IMR-90 (cell line): ENCODE results near the gene HDGF. TPM values are rescaled to one million over a fixed set of nuclear protein-coding genes. Genes with fewer than 3 reads are reported as not detected.

Experiments
- ATAC-seq: fragments of 200-7000 bp; cut with Tn5 transposase; 2 replicates; pipeline ENCODE4 v1.9.1; 2020; ENCODE audit warnings: low read depth, mild to moderate bottlenecking, moderate library complexity
- BruUV-seq: library from RNA; stranded (reverse); fragments of 400-500 nt; replicated peaks from 2 replicates; lab custom pipeline; 2021; lab: Mats Ljungman, UMichigan
- CTCF ChIA-PET: fragments of 300-600 bp; formaldehyde crosslinking; extraction: SDS; loops from one replicate; lab custom pipeline; 2021; ENCODE audit warnings: antibody characterized with exemption; lab: Yijun Ruan, JAX
- POLR2A ChIA-PET: fragments of 300-600 bp; sonication (Branson Sonifier 250); formaldehyde crosslinking; loops from one replicate; lab custom pipeline; 2022; ENCODE audit warnings: antibody characterized with exemption; ENCODE audit not compliant: unreplicated experiment; lab: Charles Lee
- DNase-seq: peaks from one replicate; pipeline ENCODE4 v3.0.0; 2013
- H2AFZ ChIP-seq: replicated peaks from 2 replicates; pipeline ENCODE3; 2013; ENCODE audit warnings: low read length, mild to moderate bottlenecking; ENCODE audit not compliant: poor library complexity
- H2AK5ac ChIP-seq: 2 replicates; pipeline ENCODE4 v1.6.1; 2013; ENCODE audit warnings: low read depth, low read length, inconsistent platforms
- H2AK9ac ChIP-seq: replicated peaks from 2 replicates; pipeline ENCODE3; 2013; ENCODE audit warnings: mild to moderate bottlenecking, low read depth, low read length, moderate library complexity; ENCODE audit not compliant: poor library complexity
- H2BK120ac ChIP-seq: 2 replicates; pipeline ENCODE4 v1.6.1; 2013; ENCODE audit warnings: low read depth, low read length, inconsistent platforms
- H2BK15ac ChIP-seq: 3 replicates; pipeline ENCODE4 v1.6.1; 2013; ENCODE audit warnings: low read depth, low read length, inconsistent platforms
- H2BK20ac ChIP-seq: 2 replicates; pipeline ENCODE4 v1.6.1; 2013; ENCODE audit warnings: low read depth, mild to moderate bottlenecking, inconsistent platforms, low read length, moderate library complexity
- H2BK5ac ChIP-seq: 2 replicates; pipeline ENCODE4 v1.6.1; 2013; ENCODE audit warnings: mild to moderate bottlenecking, low read depth, low read length, inconsistent platforms; ENCODE audit not compliant: poor library complexity, severe bottlenecking
- H3K14ac ChIP-seq: replicated peaks from 2 replicates; pipeline ENCODE4 v1.6.1; 2013; ENCODE audit warnings: low read depth, low read length, inconsistent platforms
- H3K18ac ChIP-seq: 2 replicates; pipeline ENCODE4 v1.6.1; 2013; ENCODE audit warnings: low read depth, low read length, control low read depth
- H3K23ac ChIP-seq: 2 replicates; pipeline ENCODE4 v1.6.1; 2013; ENCODE audit warnings: low read depth, low read length, inconsistent platforms
- H3K27ac ChIP-seq: 2 replicates; pipeline ENCODE4 v1.5.1; 2013; ENCODE audit warnings: mild to moderate bottlenecking, control low read depth, low read length; ENCODE audit not compliant: insufficient read depth
- H3K27me3 ChIP-seq: 2 replicates; pipeline ENCODE4 v1.6.1; 2013; ENCODE audit warnings: low read length; ENCODE audit not compliant: control insufficient read depth, insufficient read depth
- H3K36me3 ChIP-seq: 2 replicates; pipeline ENCODE4 v1.6.1; 2013; ENCODE audit warnings: low read length, mixed read lengths; ENCODE audit not compliant: control insufficient read depth, insufficient read depth
- H3K4ac ChIP-seq: 2 replicates; pipeline ENCODE4 v1.6.1; 2013; ENCODE audit warnings: low read depth, low read length, inconsistent platforms
- H3K4me1 ChIP-seq: 2 replicates; pipeline ENCODE4 v1.6.1; 2013; ENCODE audit warnings: low read length, mixed read lengths; ENCODE audit not compliant: control insufficient read depth, insufficient read depth
- H3K4me2 ChIP-seq: 2 replicates; pipeline ENCODE4 v1.6.1; 2013; ENCODE audit warnings: low read depth, mild to moderate bottlenecking, control low read depth, low read length, moderate library complexity
- H3K4me3 ChIP-seq: 2 replicates; pipeline ENCODE4 v1.5.1; 2013; ENCODE audit warnings: low read depth, mild to moderate bottlenecking, control low read depth, low read length, moderate library complexity; ENCODE audit not compliant: insufficient read depth
- H3K56ac ChIP-seq: 2 replicates; pipeline ENCODE4 v1.6.1; 2013; ENCODE audit warnings: low read length, inconsistent platforms; ENCODE audit not compliant: insufficient read depth; ENCODE audit errors: extremely low read depth
- H3K79me1 ChIP-seq, 2 experiments: 2 replicates each; pipeline ENCODE4 v1.6.1; 2013; ENCODE audit warnings: low read length in 2 of 2, inconsistent platforms in 1 of 2, low read depth in 1 of 2
- H3K9ac ChIP-seq: 2 replicates; pipeline ENCODE4 v1.6.1; 2013; ENCODE audit warnings: low read depth, low read length, control low read depth
- H3K9me1 ChIP-seq: 2 replicates; pipeline ENCODE4 v1.6.1; 2013; ENCODE audit warnings: low read length, inconsistent platforms; ENCODE audit not compliant: insufficient read depth
- H3K9me3 ChIP-seq: 2 replicates; pipeline ENCODE4 v1.6.1; 2013; ENCODE audit warnings: low read length; ENCODE audit not compliant: control insufficient read depth, insufficient read depth
- H4K20me1 ChIP-seq: 2 replicates; pipeline ENCODE4 v1.6.1; 2013; ENCODE audit warnings: low read length, inconsistent platforms; ENCODE audit not compliant: insufficient read depth
- H4K5ac ChIP-seq: 2 replicates; pipeline ENCODE4 v1.6.1; 2013; ENCODE audit warnings: mild to moderate bottlenecking, low read depth, low read length, control low read depth
- H4K8ac ChIP-seq, 2 experiments: 2 replicates each; pipeline ENCODE4 v1.6.1; 2013; ENCODE audit warnings: low read depth in 2 of 2, low read length in 2 of 2, control low read depth in 1 of 2, inconsistent platforms in 1 of 2
- H4K91ac ChIP-seq: 2 replicates; pipeline ENCODE4 v1.6.1; 2013; ENCODE audit warnings: low read depth, low read length, inconsistent platforms; ENCODE audit not compliant: insufficient read depth
- MXI1 ChIP-seq: IDR thresholded peaks from 2 replicates; pipeline ENCODE4 v1.6.1; 2012; ENCODE audit warnings: low read depth, mild to moderate bottlenecking, low read length, moderate library complexity, borderline replicate concordance
- WGBS, 2 experiments: methylation state at CpG; one replicate each; pipeline versions ENCODE4 v1.1.5 to v1.1.7; 2013; ENCODE audit warnings: missing lambda C conversion rate in 2 of 2; ENCODE audit not compliant: insufficient read length in 1 of 2; ENCODE audit errors: extremely low coverage in 2 of 2; 5-methylcytosine and 5-hydroxymethylcytosine counted together
- dilution Hi-C: fragments of 300-500 bp; cut with HindIII; formaldehyde crosslinking; loops from one replicate; pipeline ENCODE4 v1.14.3; 2018; ENCODE audit warnings: low sequenced_read_pairs; ENCODE audit not compliant: unreplicated experiment
- in situ Hi-C: fragments of 300-500 bp; cut with MboI; formaldehyde crosslinking; loops from 3 replicates; pipeline ENCODE4 v1.14.3; 2019; ENCODE audit warnings: low sequenced_read_pairs, inconsistent platforms, mixed read lengths
- intact Hi-C: fragments of 100-400 bp; cut with micrococcal nuclease; formaldehyde crosslinking; loops from 2 replicates; pipeline ENCODE4 v1.10.0; 2022
- polyA plus RNA-seq, 3 experiments: library from polyadenylated mRNA; depleted of rRNA; stranded (reverse); fragments of >200 nt; gene quantifications; 2 replicates each; pipeline ENCODE4 v1.2.3, GENCODE V29; 2012; ENCODE audit warnings: low replicate concordance in 1 of 3
- total RNA-seq: library from RNA; depleted of rRNA; stranded (reverse); fragments of >200 nt; gene quantifications from 2 replicates; pipeline ENCODE4 v1.2.3, GENCODE V29; 2012

HDGF gene
- total and polyA plus RNA-seq, 2 of the 4 experiments (the other 2 are of a cell fraction) = 94.6 to 123 TPM

GRCh38 chr1:156694690-156694962, 56.8 kb downstream of the HDGF start:
- H2BK20ac ChIP-seq = no peak overlapping the region
- no peak overlapping the region for H2AK5ac ChIP-seq
- no peak overlapping the region for H2AK9ac ChIP-seq
- H3K4me1 ChIP-seq = peaks cover 6% of the 10 kb centered on the region; the same call in 1 of the 2 replicates
- H3K27ac ChIP-seq = no peak overlapping the region
- ChIA-PET POLR2A (no interaction called here), CTCF (interaction anchor here (1.8 kb wide), 1 partner anchor 32 kb away, joined by 5 read pairs; no protein-coding TSS in a partner anchor)
- H3K79me1 ChIP-seq = no peaks in the 10 kb centered on the region
- no peak overlapping the region for H3K18ac ChIP-seq
- H3K9ac ChIP-seq = no peak overlapping the region
- no CpG with 5 or more reads among the region's 5 CpGs for WGBS, 2 experiments
- H3K9me1 ChIP-seq = no peaks in the 10 kb centered on the region
- H2BK15ac ChIP-seq = no peak overlapping the region
- intact Hi-C loops = loop anchor here (1.0 kb wide), 1 partner anchor 167 kb away; no protein-coding TSS in a partner anchor
- H3K9me3 ChIP-seq = no peaks in the 10 kb centered on the region
- dilution Hi-C loops = no loop called here
- no peak overlapping the region for H4K5ac ChIP-seq
- DNase-seq (no peak), ATAC-seq (no peak)
- no peak overlapping the region for H4K91ac ChIP-seq
- no TSS peak for BruUV-seq
- H2BK5ac ChIP-seq = no peak overlapping the region
- in situ Hi-C loops = loop anchor here (10.0 kb wide), 1 partner anchor 190 kb away; no protein-coding TSS in a partner anchor
- no peak overlapping the region for H3K56ac ChIP-seq
- no peak overlapping the region for H3K4me3 ChIP-seq
- no peak overlapping the region for H3K14ac ChIP-seq
- H3K36me3 ChIP-seq = no peaks in the 10 kb centered on the region
- H3K23ac ChIP-seq = no peak overlapping the region
- H4K8ac ChIP-seq = no peak overlapping the region
- H3K4ac ChIP-seq = no peak overlapping the region
- H3K27me3 ChIP-seq = peaks cover 6% of the 10 kb centered on the region; the same call in 1 of the 2 replicates
- TF ChIP-seq MXI1 = no peak
- H3K4me2 ChIP-seq = no peak overlapping the region
- no peaks in the 10 kb centered on the region for H4K20me1 ChIP-seq
- no peak overlapping the region for H2AFZ ChIP-seq
- H2BK120ac ChIP-seq = no peak overlapping the region
